ENCODE results near the gene USP6NL. TPM values are rescaled to one million over a fixed set of nuclear protein-coding genes. Genes with fewer than 3 reads are reported as not detected.

The USP6NL gene
- total and polyA plus RNA-seq, 2 of the 13 experiments (the other 11 are each of a cell fraction or from before 2014, with no cell fraction given) = 10.5 to 22.9 TPM

DNA sequence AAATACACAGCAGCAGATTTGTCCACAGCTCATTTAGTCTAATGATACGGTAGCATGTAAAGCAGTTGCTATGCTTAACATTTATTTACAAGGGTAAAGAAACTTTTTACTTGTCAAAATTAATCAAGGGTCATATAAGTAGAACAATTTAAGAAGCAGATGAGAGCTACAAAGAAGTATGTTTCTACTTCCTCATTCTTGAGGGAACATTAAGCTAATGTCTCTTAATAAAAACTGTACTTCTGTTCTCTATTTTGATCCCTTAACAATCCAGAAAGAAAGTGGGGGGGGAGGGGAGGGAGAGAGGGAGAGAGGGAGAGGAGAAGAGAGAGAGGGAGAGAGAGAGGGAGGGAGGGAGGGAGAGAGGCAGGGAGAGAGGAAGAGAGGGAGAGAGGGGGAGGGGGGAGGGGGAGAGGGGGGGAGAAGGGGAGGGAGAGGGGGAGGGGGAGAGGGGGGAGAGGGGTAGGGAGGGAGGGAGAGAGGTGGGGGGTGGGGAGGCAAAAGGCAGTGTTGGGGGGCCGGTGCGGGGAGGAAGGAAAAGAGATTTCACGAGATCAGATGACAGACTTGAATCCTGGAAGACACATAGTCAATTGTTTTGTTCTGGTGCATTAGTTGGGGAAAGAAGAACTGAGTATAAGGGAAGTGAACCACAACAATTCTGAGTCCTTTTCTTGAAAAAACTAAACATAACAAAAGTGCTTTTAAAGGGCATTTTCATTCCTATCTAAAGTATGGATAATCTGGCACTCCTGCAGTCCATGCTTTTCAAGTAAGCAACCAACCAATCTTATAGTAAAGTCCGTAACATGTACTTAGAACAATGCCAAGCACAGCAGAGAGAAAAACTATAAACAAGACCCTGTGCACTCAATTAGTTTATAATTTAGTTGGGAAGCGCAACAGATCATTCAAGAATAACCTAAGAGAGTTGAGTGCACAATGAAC, 128.0 kb downstream of the USP6NL start:
- no peak overlapping the region for H3K4me2 ChIP-seq (ENCODE audit: low read depth, low read length)
- H2AFZ ChIP-seq (ENCODE audit: low read length) = no peak overlapping the region
- peaks cover 14 to 55% of the 10 kb centered on the region in 2 experiments for H3K36me3 ChIP-seq (replicated peaks in 1 of 2; ENCODE audit: control insufficient read depth in 1 of 2, insufficient read depth in 2 of 2, low read length in 2 of 2)
- 96% methylated on average over 6 of the region's 6 CpGs for WGBS (ENCODE audit: low lambda C conversion rate)
- ATAC-seq = no peak
- no peak overlapping the region for H3K27ac ChIP-seq (ENCODE audit: extremely low read length, insufficient read depth, low read length)
- ChIA-PET POLR2A (no interaction called here), CTCF (ENCODE audit: low intra/inter-chr PET ratio, low total read pairs) (no interaction called here)
- H3K27me3 ChIP-seq (ENCODE audit: control insufficient read depth in 1 of 2, insufficient read depth in 2 of 2, low read length in 2 of 2) = no peaks in the 10 kb centered on the region
- BruUV-seq (replicated peaks) = no TSS peak
- in situ Hi-C loops (cut with HindIII; ENCODE audit: extremely low pct_ligation_motif_present, low pct_unique_long_range_greater_than_20kb) (no loop called here), intact Hi-C loops (cut with micrococcal nuclease; ENCODE audit: unreplicated experiment) (no loop called here)
- no peaks in the 10 kb centered on the region for H3K4me1 ChIP-seq (ENCODE audit: insufficient read depth, low read length)
- H3K9ac ChIP-seq (ENCODE audit: insufficient read depth, low read depth, low read length) = no peak overlapping the region
- no peak overlapping the region for H3K4me3 ChIP-seq (replicated peaks in 1 of 3; ENCODE audit: insufficient read depth in 1 of 3, low read depth in 2 of 3, low read length in 3 of 3)
- FAIRE-seq = no peak
- no peak for DNase-seq (ENCODE audit: low spot score)
- H3K9me3 ChIP-seq (ENCODE audit: low read length) = no peaks in the 10 kb centered on the region
- no peaks in the 10 kb centered on the region for H4K20me1 ChIP-seq (ENCODE audit: insufficient read depth, low read length)
- no peaks in the 10 kb centered on the region for H3K79me2 ChIP-seq (ENCODE audit: insufficient read depth, low read length)
- TF ChIP-seq NFIC (IDR thresholded peaks at IDR 0.05; ENCODE audit: low read length) (no peak), PCBP1 (IDR thresholded peaks at IDR 0.05; ENCODE audit: borderline replicate concordance, low read depth, low read length) (0 out of 2 replicates have a peak, but pooled peaks have one; percentile 77), HNRNPK (IDR thresholded peaks at IDR 0.05; ENCODE audit: low read depth, low read length, poor library complexity, severe bottlenecking) (peak; percentile 96), DNMT3B (CRISPR knock-in tag; conservative IDR thresholded peaks at IDR 0.05) (no peak)
- TF ChIP-seq, protein P1, sequence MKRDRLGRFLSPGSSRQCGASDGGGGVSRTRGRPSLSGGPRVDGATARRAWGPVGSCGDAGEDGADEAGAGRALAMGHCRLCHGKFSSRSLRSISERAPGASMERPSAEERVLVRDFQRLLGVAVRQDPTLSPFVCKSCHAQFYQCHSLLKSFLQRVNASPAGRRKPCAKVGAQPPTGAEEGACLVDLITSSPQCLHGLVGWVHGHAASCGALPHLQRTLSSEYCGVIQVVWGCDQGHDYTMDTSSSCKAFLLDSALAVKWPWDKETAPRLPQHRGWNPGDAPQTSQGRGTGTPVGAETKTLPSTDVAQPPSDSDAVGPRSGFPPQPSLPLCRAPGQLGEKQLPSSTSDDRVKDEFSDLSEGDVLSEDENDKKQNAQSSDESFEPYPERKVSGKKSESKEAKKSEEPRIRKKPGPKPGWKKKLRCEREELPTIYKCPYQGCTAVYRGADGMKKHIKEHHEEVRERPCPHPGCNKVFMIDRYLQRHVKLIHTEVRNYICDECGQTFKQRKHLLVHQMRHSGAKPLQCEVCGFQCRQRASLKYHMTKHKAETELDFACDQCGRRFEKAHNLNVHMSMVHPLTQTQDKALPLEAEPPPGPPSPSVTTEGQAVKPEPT (CRISPR knock-in tag; IDR thresholded peaks at IDR 0.05; ENCODE audit: low read depth) = no peak

DNA sequence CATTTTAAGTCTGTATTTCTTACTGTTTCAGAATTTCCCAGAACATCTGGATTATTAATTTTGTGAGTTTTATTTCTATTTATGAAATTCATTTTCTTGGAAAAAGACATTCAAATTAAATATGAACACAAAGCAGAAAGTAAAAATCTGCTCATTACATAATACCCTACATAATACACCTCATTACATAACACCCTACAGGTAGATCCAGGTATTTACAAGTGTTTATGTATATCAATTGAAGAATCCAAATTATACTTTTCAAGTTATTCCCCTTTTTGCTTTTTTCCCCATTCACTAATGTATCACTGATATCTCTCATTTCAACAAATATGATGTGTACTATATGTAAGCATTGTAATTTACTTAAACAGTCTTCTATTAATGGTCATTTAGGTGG, 129.1 kb downstream of the USP6NL start:
- Histone ChIP-seq H3K9me3 (ENCODE audit: low read length) (no peaks in the 10 kb centered on the region), H3K79me2 (ENCODE audit: insufficient read depth, low read length) (no peaks in the 10 kb centered on the region), H2AFZ (ENCODE audit: low read length) (no peak overlapping the region), H3K9ac (ENCODE audit: insufficient read depth, low read depth, low read length) (no peak overlapping the region), H3K27ac (ENCODE audit: extremely low read length, insufficient read depth, low read length) (no peak overlapping the region), H3K4me3 (replicated peaks in 1 of 3; ENCODE audit: insufficient read depth in 1 of 3, low read depth in 2 of 3, low read length in 3 of 3) (no peak overlapping the region), H3K27me3 (ENCODE audit: control insufficient read depth in 1 of 2, insufficient read depth in 2 of 2, low read length in 2 of 2) (no peaks in the 10 kb centered on the region), H4K20me1 (ENCODE audit: insufficient read depth, low read length) (no peaks in the 10 kb centered on the region), H3K4me1 (ENCODE audit: insufficient read depth, low read length) (no peaks in the 10 kb centered on the region), H3K36me3 (replicated peaks in 1 of 2; ENCODE audit: control insufficient read depth in 1 of 2, insufficient read depth in 2 of 2, low read length in 2 of 2) (peaks cover 13 to 56% of the 10 kb centered on the region in 2 experiments), H3K4me2 (ENCODE audit: low read depth, low read length) (no peak overlapping the region)
- ATAC-seq (no peak), DNase-seq (ENCODE audit: low spot score) (no peak), FAIRE-seq (no peak)
- ChIA-PET CTCF (ENCODE audit: low intra/inter-chr PET ratio, low total read pairs) (no interaction called here), POLR2A (no interaction called here)
- in situ Hi-C loops (cut with HindIII; ENCODE audit: extremely low pct_ligation_motif_present, low pct_unique_long_range_greater_than_20kb) (no loop called here), intact Hi-C loops (cut with micrococcal nuclease; ENCODE audit: unreplicated experiment) (no loop called here)
- no TSS peak for BruUV-seq (replicated peaks)
- TF ChIP-seq GZF1 (CRISPR knock-in tag; IDR thresholded peaks at IDR 0.05) = no peak
- TF ChIP-seq, protein P2, sequence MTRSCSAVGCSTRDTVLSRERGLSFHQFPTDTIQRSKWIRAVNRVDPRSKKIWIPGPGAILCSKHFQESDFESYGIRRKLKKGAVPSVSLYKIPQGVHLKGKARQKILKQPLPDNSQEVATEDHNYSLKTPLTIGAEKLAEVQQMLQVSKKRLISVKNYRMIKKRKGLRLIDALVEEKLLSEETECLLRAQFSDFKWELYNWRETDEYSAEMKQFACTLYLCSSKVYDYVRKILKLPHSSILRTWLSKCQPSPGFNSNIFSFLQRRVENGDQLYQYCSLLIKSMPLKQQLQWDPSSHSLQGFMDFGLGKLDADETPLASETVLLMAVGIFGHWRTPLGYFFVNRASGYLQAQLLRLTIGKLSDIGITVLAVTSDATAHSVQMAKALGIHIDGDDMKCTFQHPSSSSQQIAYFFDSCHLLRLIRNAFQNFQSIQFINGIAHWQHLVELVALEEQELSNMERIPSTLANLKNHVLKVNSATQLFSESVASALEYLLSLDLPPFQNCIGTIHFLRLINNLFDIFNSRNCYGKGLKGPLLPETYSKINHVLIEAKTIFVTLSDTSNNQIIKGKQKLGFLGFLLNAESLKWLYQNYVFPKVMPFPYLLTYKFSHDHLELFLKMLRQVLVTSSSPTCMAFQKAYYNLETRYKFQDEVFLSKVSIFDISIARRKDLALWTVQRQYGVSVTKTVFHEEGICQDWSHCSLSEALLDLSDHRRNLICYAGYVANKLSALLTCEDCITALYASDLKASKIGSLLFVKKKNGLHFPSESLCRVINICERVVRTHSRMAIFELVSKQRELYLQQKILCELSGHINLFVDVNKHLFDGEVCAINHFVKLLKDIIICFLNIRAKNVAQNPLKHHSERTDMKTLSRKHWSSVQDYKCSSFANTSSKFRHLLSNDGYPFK (CRISPR knock-in tag; IDR thresholded peaks at IDR 0.05; ENCODE audit: borderline replicate concordance) = no peak
- no peak for TF ChIP-seq TCF7 (IDR thresholded peaks at IDR 0.05; ENCODE audit: low read depth)
- TF ChIP-seq BRD4 (CRISPR knock-in tag; IDR thresholded peaks at IDR 0.05) = no peak
- no peak for TF ChIP-seq NONO (IDR thresholded peaks at IDR 0.05)
- no peak for TF ChIP-seq NONO (CRISPR knock-in tag; conservative IDR thresholded peaks at IDR 0.05)

All from HepG2 (cell line).